GM06990 (cell line): ENCODE measurements around the gene KASH5.

Source experiments
- DNase-seq: peaks from one replicate; pipeline ENCODE4 v3.0.0-alpha.2; 2011; ENCODE audit not compliant: insufficient read length; ENCODE audit errors: extremely low read depth
- H3K27me3 ChIP-seq: replicated peaks from 2 replicates; pipeline ENCODE4 v1.6.0; 2011; ENCODE audit warnings: low read length; ENCODE audit not compliant: control insufficient read depth, insufficient read depth
- H3K36me3 ChIP-seq: 2 replicates; pipeline ENCODE4 v1.5.1; 2011; ENCODE audit warnings: low read length; ENCODE audit not compliant: control insufficient read depth, insufficient read depth
- H3K4me3 ChIP-seq: replicated peaks from 2 replicates; pipeline ENCODE4 v1.5.1; 2011; ENCODE audit warnings: low read depth, mild to moderate bottlenecking, control low read depth, low read length
- TF ChIP-seq, protein P1 (sequence below): IDR thresholded peaks from 2 replicates; pipeline ENCODE4 v1.5.1; 2011; ENCODE audit warnings: low read length, control low read depth, mild to moderate bottlenecking, inconsistent platforms; ENCODE audit not compliant: insufficient read depth, poor library complexity, severe bottlenecking

The KASH5 gene

DNA sequence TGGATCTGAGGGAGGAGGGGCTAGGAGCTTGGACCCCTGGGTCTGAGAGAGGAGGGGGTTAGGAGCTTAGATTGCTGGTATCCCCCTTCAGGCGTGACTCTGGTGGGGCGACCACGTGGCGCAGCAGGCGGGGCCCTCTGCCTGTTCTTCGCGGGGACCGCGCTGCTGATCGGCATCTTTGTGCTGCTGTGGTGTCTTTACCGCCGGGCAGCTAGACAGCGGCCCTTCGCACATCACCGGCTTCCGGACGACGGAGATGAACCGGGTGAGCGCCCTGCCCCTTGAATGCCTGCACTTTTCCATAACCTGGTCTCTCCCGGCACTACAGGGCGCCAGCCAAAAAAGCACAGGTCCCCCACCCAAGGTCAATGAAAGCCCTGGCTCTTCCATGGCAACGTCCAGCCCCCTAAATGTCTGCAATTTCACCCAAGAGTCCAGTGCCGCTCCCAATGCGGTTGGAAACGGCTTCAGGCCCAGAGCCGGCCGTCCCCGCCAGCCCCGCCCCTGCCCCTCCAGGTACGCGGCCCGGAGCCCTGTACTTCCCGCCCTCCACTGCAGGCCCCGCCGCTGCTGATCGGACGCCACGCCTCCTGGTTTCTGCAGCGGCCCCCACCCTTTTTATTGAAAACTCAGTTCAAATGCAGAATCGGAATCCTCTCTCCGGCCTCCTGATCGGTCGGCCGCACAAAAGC, 40.0 kb downstream of the KASH5 start:
- no peak for DNase-seq
- peaks cover 4% of the 10 kb centered on the region for H3K27me3 ChIP-seq
- TF ChIP-seq, protein P1, sequence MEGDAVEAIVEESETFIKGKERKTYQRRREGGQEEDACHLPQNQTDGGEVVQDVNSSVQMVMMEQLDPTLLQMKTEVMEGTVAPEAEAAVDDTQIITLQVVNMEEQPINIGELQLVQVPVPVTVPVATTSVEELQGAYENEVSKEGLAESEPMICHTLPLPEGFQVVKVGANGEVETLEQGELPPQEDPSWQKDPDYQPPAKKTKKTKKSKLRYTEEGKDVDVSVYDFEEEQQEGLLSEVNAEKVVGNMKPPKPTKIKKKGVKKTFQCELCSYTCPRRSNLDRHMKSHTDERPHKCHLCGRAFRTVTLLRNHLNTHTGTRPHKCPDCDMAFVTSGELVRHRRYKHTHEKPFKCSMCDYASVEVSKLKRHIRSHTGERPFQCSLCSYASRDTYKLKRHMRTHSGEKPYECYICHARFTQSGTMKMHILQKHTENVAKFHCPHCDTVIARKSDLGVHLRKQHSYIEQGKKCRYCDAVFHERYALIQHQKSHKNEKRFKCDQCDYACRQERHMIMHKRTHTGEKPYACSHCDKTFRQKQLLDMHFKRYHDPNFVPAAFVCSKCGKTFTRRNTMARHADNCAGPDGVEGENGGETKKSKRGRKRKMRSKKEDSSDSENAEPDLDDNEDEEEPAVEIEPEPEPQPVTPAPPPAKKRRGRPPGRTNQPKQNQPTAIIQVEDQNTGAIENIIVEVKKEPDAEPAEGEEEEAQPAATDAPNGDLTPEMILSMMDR: no peak
- no peaks in the 10 kb centered on the region for H3K36me3 ChIP-seq
- no peak overlapping the region for H3K4me3 ChIP-seq

DNA sequence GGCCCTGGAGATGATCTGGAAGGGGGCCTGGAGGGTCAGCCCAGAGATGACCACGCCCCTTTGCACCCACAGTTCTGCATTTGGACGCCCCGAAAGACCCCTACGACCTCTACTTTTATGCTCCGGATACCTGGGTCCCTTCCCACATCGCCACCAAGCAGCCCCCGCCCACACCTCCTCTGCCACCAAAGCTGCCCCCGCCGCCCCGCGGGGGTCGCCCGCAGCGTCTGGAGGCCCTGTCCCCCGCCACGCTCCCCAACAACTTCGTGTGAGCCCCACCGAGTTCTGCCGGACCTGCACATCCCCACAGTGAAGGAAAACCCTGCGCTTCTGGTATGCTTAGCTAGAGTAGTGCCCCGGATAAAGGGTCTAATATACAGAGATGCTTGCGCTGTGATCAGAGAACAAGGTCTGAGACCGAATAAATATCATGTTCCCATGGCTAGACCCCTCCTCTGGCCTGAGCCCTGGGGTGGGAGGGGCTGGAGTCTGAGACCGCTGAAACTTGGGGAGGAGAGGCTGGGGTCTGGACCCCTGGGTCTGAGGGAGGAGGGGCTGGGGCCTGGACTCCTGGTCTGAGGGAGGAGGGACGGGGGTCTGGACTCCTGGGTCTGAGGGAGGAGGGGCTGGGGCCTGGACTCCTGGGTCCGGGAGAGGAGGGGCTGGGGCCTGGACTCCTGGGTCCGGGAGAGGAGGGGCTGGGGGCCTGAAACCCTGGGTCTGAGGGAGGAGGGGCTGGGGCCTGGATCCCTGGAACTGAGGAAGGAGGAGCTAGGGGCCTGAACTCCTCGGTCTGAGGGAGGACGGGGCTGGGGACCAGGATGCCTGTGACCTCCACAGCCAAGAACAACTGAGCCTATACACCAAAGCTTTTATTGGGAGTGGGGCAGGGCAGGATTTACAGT, 40.8 kb downstream of the KASH5 start:
- Histone ChIP-seq H3K36me3 (no peaks in the 10 kb centered on the region), H3K27me3 (peaks cover 4% of the 10 kb centered on the region), H3K4me3 (no peak overlapping the region)
- TF ChIP-seq, protein P1: no peak
- DNase-seq: no peak

DNA sequence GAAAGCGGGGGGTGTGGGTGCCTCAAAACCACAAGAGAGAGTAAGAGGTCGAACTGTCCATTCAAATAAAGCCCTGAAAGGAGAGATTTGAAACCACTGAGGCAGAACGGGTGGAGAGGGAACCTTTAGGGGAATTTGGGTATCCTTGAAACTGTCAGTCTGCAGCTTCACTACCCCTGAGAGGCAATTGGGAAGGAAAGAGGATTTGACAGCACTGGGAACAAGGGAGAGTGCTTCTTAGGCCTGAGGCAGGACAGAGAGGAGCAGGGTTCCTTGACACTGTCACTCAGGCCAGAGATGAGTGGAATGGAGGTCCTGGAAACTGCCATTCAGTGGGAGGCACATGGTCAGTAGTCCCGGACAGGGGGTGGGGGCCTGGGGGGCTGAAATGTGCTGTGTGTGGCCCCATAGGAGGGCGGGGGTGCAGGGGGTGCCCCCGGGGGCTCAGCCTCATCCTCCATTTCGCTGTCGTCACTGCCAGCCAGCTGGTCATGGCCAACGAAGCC, 42.2 kb downstream of the KASH5 start:
- DNase-seq: no peak
- H3K4me3 ChIP-seq: no peak overlapping the region
- H3K36me3 ChIP-seq: no peaks in the 10 kb centered on the region
- TF ChIP-seq, protein P1: no peak
- H3K27me3 ChIP-seq: peaks cover 3% of the 10 kb centered on the region

DNA sequence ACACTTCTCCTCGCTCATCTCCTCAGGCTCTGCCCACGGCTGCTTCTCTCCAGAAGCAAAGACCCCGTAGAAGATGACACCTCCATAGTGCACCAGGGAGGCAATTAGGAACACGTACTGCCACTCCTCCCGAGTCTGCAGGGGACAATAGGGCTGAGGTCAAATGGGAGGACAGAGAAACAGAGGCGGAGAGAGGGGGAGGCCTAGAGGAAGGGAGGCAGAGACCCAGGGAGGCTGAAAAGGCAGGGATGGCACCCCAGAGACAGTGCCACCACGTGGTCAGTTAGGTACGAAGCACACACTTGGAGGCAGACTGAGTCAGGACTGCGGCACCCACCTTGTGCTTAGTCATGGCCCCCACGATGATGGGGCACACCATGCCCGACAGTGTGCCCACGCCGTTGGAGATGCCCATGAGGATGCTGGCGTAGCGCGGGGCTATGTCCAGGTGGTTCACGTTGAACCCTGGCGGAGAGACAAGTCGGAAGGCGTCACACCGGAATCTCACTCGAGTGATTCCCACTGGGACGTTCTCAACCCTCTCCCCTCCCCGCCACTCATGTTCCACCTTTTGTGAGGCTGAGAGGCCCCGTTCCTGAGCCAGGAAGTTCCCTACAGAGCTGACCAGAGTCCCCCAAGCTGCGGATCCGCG, 42.8 kb downstream of the KASH5 start:
- no peak overlapping the region for H3K4me3 ChIP-seq
- no peak for DNase-seq
- no peaks in the 10 kb centered on the region for H3K36me3 ChIP-seq
- TF ChIP-seq, protein P1: peak; percentile 39
- peaks cover 3% of the 10 kb centered on the region for H3K27me3 ChIP-seq

DNA sequence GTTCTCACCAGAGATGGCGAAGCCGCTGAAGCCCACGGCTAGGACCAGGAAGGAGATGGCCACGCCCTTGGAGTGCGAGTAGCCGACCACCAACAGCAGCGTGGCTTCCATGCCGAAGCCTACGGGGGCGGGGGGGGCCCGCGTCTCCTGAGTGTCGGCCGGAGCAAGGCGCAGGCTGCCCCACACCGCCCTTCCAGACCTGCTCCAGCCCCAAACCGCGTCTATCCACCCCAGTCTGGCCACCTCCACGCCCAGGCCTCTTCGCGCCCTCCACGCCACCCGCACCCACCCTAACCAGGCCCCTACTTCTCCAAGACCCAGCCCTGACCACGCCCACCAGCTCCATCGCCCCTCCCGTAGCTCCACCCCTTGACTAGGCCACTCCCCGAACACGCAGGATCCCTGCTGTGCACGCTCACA, 43.3 kb downstream of the KASH5 start:
- H3K4me3 ChIP-seq: no peak overlapping the region
- H3K36me3 ChIP-seq: no peaks in the 10 kb centered on the region
- TF ChIP-seq, protein P1: no peak
- DNase-seq: no peak
- peaks cover 3% of the 10 kb centered on the region for H3K27me3 ChIP-seq
